Mammary epithelial cell (primary cell): Measurements from ENCODE around the gene MORC3.

Experiments used
- CTCF ChIP-seq, 2 donors: IDR thresholded peaks in 1 of 2; conservative IDR thresholded peaks in 1 of 2; 2 replicates each; pipeline ENCODE4 v1.5.1; 2011 to 2012; ENCODE audit warnings: inconsistent platforms in 2 of 2, low read length in 2 of 2, mild to moderate bottlenecking in 2 of 2, control low read depth in 1 of 2, low read depth in 1 of 2; ENCODE audit not compliant: insufficient read depth in 1 of 2; ENCODE audit errors: extremely low read depth in 1 of 2
- EZH2 ChIP-seq: IDR thresholded peaks from 2 replicates; pipeline ENCODE4 v1.6.1; 2012; ENCODE audit warnings: low read length, inconsistent platforms, borderline replicate concordance

- TF ChIP-seq CTCF (conservative IDR thresholded peaks at IDR 0.05 in 1 of 2, IDR thresholded peaks at IDR 0.05 in 1 of 2; ENCODE audit: extremely low read depth in 1 of 2, insufficient read depth in 1 of 2, low read depth in 1 of 2, low read length in 2 of 2) (no peak), EZH2 (no peak)
Observed at GRCh38 chr21:36288651-36289243, 31.2 kb upstream of the MORC3 start.
